Measurements from ENCODE around the gene EFCAB6.

The EFCAB6 gene

GRCh38 chr22:43600265-43600664 lies 211.8 kb downstream of the EFCAB6 start:
- in situ Hi-C loops (cut with HindIII; ENCODE audit: low sequenced_read_pairs): no loop called here

DNA sequence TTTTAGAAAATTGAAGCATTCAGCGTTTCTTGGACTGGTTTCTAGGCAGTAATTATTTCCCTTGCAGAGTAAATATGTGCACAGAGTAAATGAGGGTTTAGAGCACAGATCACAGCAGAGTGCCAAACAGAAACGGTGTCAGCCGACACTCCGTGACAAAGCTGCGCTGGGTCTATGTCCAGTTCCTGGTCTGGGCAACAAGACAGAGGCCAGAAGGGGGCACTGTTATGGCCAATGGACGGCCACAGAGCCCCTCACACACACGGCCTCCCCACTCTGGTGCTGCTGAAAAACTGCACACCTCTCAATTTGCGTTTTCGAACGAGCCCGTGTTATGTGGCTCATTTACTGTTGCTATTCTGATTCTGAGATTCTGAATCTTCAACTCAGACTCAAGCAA lies 219.6 kb downstream of the EFCAB6 start:
- in situ Hi-C loops (cut with HindIII; ENCODE audit: low sequenced_read_pairs): no loop called here

GRCh38 chr22:43591380-43591779 lies 220.7 kb downstream of the EFCAB6 start:
- in situ Hi-C loops (cut with HindIII; ENCODE audit: low sequenced_read_pairs): no loop called here

DNA sequence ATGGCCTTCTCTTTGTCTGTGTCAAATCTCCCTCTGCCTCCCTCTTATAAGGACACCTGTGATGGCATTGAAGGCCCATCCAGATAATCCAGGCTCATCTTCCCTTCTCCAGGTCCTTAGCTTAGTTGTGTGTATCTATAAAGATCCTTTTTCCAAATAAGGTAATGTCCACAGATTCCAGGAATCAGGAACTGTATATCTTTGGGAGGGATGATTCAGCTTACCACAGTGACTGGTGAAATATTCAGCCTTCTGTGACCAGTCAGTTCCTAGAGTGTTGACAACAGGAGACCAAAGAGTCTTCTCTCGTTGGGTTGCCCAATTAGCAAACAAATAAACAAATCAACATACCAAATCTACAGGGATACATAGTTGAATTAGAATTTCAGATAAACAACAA lies 224.5 kb downstream of the EFCAB6 start:
- in situ Hi-C loops (cut with HindIII; ENCODE audit: low sequenced_read_pairs): no loop called here

DNA sequence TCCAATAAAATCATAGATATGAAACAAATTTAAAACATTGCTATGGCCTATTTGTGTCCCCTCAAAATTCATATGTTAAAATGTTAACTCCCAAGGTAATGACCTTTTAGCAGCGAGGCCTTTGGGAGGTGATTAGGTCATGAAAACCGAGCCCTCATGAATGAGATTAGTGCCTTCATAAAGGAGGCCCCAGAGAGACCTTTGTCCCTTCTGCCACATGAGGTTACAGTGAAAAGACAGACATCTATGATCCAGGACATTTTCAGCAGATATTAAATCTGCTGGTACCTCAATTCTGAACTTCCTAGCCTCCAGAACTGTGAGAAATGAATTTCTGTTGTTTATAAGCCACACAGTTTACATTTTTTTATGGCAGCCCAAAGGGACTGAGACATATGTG lies 228.6 kb downstream of the EFCAB6 start:
- in situ Hi-C loops (cut with HindIII; ENCODE audit: low sequenced_read_pairs): no loop called here

DNA sequence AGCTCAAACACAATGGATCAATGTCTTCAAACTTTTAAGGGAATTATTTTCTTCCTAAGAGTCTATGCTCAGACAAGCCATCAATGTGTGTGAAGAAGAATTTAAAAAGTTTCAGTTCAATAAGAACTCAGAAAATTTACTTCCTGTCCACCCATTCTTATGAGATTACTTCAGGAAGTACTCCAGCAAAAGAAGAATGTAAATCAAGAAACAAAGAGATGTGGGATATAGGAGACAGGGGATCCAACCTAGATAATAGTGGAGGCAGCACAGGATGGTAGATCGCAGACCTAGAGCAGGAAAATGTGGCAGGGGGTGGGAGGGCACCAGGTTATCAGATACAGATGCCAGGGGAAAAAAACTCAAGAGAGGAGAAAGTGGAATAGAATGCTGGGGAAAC lies 229.7 kb downstream of the EFCAB6 start:
- in situ Hi-C loops (cut with HindIII; ENCODE audit: low sequenced_read_pairs): no loop called here

- in situ Hi-C loops (cut with HindIII; ENCODE audit: low sequenced_read_pairs): no loop called here
These were observed 231.8 kb downstream of the EFCAB6 start for GRCh38 chr22:43580271-43580750.

DNA sequence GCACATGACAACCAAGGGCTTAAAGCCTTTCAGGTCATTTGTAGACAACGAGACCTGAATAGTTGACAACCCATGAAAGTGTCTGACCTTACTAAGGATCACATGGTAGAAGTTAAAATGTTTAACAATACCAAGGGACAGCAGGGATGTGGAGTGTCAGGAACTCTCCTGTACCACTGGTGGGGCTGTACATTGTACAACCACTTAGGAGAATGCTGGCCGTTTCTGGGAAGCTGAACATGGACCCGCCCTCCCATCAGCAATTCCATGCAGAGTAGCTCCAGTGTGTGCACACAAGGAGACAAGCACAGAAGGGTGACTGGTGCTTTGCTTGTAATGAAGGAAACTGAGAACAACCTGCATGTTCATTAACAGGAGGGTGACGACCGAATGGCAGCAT lies 237.4 kb downstream of the EFCAB6 start:
- in situ Hi-C loops (cut with HindIII; ENCODE audit: low sequenced_read_pairs): no loop called here

DNA sequence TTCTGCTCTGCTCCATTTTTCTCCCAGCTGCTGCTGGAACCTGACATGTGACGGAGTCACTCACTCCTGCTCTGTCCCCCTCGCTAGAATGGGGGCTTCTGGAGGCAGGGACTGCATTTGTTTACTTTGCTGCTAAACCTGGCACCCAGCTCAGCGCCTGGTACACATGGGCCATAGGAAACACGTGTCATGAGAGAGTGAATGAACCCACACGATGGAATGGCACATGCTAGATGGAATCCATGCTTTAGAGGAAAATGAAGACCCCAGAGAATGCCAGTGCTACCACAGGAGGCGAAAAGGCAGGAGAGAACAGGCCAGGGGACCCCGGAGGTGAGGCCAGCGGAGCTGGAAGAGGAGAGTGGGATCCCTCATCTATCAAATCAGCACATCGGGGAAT lies 239.4 kb downstream of the EFCAB6 start:
- in situ Hi-C loops (cut with HindIII; ENCODE audit: low sequenced_read_pairs): no loop called here

- in situ Hi-C loops (cut with HindIII; ENCODE audit: low sequenced_read_pairs): no loop called here
These were observed 240.9 kb downstream of the EFCAB6 start for GRCh38 chr22:43571181-43571580.

- in situ Hi-C loops (cut with HindIII; ENCODE audit: low sequenced_read_pairs): no loop called here
These were observed 241.5 kb downstream of the EFCAB6 start for GRCh38 chr22:43570531-43571165.

DNA sequence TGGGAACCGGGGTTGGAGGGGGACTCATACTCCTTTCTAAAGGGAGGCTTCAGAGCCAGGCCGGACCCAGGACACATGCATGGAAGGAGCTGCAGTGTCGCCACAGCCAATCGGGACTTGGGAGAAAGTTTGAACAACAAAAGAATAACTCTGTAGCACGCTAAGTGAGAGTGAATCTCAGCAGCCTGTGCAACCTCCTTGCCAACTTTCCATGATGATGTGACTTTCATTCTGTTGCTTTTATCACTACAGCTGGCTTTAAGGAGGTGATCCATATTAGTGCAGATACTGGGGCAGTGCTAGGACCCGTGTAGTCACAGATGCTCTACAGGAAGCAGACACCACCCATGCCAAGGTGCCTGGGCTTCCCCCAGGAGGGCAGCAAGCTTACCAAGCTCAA lies 243.0 kb downstream of the EFCAB6 start:
- in situ Hi-C loops (cut with HindIII; ENCODE audit: low sequenced_read_pairs): loop anchor here (5.0 kb wide), 1 partner anchor 63 kb away; no protein-coding TSS in a partner anchor

GRCh38 chr22:43567691-43568324 lies 244.3 kb downstream of the EFCAB6 start:
- in situ Hi-C loops (cut with HindIII; ENCODE audit: low sequenced_read_pairs): loop anchor here (5.0 kb wide), 1 partner anchor 64 kb away; no protein-coding TSS in a partner anchor

GRCh38 chr22:43566561-43567332 lies 245.4 kb downstream of the EFCAB6 start:
- in situ Hi-C loops (cut with HindIII; ENCODE audit: low sequenced_read_pairs): loop anchor here (5.0 kb wide), 1 partner anchor 66 kb away; no protein-coding TSS in a partner anchor

DNA sequence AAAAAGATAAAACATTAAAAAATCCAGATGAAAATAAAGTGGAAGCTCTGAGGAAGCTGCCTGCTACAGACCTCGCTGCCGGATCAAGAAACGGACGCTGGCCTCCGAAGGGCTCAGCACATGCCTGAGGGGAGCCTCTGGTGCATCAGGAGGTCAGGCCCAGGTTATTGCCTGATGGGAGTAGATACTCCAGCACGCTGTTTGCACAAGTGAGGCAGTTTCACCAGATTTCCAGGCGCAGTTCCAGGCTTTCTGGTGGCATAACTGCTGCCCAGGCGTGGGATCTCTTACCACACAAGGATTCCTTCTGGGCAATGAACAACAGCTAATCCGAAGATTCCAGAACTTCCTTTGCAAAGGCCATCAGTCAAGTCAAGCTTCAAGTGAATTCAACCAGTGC lies 246.1 kb downstream of the EFCAB6 start:
- in situ Hi-C loops (cut with HindIII; ENCODE audit: low sequenced_read_pairs): loop anchor here (5.0 kb wide), 1 partner anchor 66 kb away; no protein-coding TSS in a partner anchor

- in situ Hi-C loops (cut with HindIII; ENCODE audit: low sequenced_read_pairs): loop anchor here (5.0 kb wide), 1 partner anchor 67 kb away; no protein-coding TSS in a partner anchor
These were observed 247.2 kb downstream of the EFCAB6 start for GRCh38 chr22:43564859-43565258.

- in situ Hi-C loops (cut with HindIII; ENCODE audit: low sequenced_read_pairs): no loop called here
These were observed 248.5 kb downstream of the EFCAB6 start for GRCh38 chr22:43563571-43563970.

GRCh38 chr22:43562843-43563242 lies 249.3 kb downstream of the EFCAB6 start:
- in situ Hi-C loops (cut with HindIII; ENCODE audit: low sequenced_read_pairs): no loop called here

GRCh38 chr22:43561415-43562178 lies 250.5 kb downstream of the EFCAB6 start:
- in situ Hi-C loops (cut with HindIII; ENCODE audit: low sequenced_read_pairs): no loop called here

DNA sequence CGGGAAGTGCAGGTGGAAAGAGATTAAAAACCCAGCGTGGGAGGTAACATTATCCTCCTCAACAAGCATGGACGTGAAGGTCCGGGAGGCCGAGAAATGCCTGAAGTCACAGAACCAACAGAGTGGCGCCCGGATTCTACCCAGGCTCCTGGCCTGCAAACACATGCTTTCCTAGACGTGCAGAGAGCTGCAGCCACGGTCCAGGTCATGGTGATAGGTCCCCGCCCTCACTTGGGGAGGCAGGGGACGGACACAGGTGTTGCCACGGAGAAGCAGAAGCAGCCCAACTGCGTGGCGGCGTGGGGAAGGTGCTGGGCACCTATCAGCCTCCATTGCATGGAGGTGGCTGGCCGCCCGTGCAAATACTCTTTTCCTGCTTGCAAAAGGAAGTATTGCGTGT lies 251.5 kb downstream of the EFCAB6 start:
- in situ Hi-C loops (cut with HindIII; ENCODE audit: low sequenced_read_pairs): no loop called here

Data from DLD1 (cell line).